Cardiac muscle cell (in vitro differentiated cells and primary cell): ENCODE results near the gene POLR1E. TPM values are rescaled to one million over a fixed set of nuclear protein-coding genes. Genes with fewer than 3 reads are reported as not detected.

Experiments used
- DNase-seq, 2 donors: peaks; one replicate each; pipeline versions ENCODE4 v3.0.0 to v3.0.0-alpha.2; 2010 to 2017; ENCODE audit warnings: low read depth in 1 of 2, low spot score in 1 of 2
- H3K27ac ChIP-seq: fragments of 200-600 bp; sonication (generic); 2 replicates; pipeline ENCODE4 v1.5.1; 2016
- H3K27me3 ChIP-seq: fragments of 200-600 bp; sonication (generic); 2 replicates; pipeline ENCODE4 v1.6.0; 2016; ENCODE audit warnings: control low read depth
- H3K36me3 ChIP-seq: fragments of 200-600 bp; sonication (generic); 2 replicates; pipeline ENCODE4 v1.5.1; 2016; ENCODE audit warnings: control low read depth
- H3K4me1 ChIP-seq: fragments of 200-600 bp; sonication (generic); 2 replicates; pipeline ENCODE4 v1.8.1; 2017; ENCODE audit warnings: low read depth, mild to moderate bottlenecking, mixed run types
- H3K4me3 ChIP-seq: fragments of 200-600 bp; sonication (generic); 2 replicates; pipeline ENCODE4 v1.5.1; 2016; ENCODE audit warnings: mild to moderate bottlenecking
- H3K9me3 ChIP-seq: fragments of 200-600 bp; sonication (generic); 2 replicates; pipeline ENCODE4 v1.5.1; 2017; ENCODE audit warnings: low read depth, mild to moderate bottlenecking, control low read depth
- polyA plus RNA-seq: library from polyadenylated mRNA; unstranded; fragments of >200 nt; fragmentation: Nextera tagmentation; extraction: Ambion mirVana; gene quantifications from 2 replicates; pipeline ENCODE4 v1.2.1, GENCODE V29; 2016
- total RNA-seq: library from RNA; depleted of rRNA; stranded (reverse); fragments of >200 nt; gene quantifications from 2 replicates; pipeline ENCODE4 v1.2.3, GENCODE V29; 2016
- TF ChIP-seq, protein P1 (sequence below): IDR thresholded peaks from 2 replicates; pipeline ENCODE4 v1.5.1; 2012; ENCODE audit warnings: low read depth, mild to moderate bottlenecking, low read length

POLR1E gene
- total and polyA plus RNA-seq, 2 experiments from 2014 or later = 7.6 to 18.2 TPM

DNA sequence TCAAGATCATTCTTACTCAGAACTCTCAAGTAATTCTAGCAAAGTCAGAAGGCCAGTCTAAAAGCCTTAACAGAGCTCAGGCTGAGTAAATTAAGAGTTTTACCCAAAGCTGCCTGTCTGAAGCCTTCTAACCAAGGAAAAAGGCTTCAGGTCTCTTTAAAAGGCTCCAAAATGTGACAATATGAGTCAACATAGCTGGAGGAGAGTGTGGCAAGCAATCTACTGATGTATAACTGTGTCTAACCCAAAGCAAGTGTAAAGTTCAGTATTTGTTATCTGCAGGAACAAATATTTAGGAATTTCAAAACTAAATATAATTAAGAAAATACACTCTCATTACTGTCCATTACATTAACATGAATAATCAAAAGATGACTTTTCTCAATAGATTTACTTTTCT, 31.5 kb upstream of the POLR1E start:
- Histone ChIP-seq H3K9me3 (no peaks in the 10 kb centered on the region), H3K4me1 (no peaks in the 10 kb centered on the region), H3K27ac (no peak overlapping the region), H3K27me3 (no peaks in the 10 kb centered on the region), H3K36me3 (peaks cover 6% of the 10 kb centered on the region), H3K4me3 (no peak overlapping the region)
- DNase-seq = no peak
- TF ChIP-seq, protein P1, sequence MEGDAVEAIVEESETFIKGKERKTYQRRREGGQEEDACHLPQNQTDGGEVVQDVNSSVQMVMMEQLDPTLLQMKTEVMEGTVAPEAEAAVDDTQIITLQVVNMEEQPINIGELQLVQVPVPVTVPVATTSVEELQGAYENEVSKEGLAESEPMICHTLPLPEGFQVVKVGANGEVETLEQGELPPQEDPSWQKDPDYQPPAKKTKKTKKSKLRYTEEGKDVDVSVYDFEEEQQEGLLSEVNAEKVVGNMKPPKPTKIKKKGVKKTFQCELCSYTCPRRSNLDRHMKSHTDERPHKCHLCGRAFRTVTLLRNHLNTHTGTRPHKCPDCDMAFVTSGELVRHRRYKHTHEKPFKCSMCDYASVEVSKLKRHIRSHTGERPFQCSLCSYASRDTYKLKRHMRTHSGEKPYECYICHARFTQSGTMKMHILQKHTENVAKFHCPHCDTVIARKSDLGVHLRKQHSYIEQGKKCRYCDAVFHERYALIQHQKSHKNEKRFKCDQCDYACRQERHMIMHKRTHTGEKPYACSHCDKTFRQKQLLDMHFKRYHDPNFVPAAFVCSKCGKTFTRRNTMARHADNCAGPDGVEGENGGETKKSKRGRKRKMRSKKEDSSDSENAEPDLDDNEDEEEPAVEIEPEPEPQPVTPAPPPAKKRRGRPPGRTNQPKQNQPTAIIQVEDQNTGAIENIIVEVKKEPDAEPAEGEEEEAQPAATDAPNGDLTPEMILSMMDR = no peak

DNA sequence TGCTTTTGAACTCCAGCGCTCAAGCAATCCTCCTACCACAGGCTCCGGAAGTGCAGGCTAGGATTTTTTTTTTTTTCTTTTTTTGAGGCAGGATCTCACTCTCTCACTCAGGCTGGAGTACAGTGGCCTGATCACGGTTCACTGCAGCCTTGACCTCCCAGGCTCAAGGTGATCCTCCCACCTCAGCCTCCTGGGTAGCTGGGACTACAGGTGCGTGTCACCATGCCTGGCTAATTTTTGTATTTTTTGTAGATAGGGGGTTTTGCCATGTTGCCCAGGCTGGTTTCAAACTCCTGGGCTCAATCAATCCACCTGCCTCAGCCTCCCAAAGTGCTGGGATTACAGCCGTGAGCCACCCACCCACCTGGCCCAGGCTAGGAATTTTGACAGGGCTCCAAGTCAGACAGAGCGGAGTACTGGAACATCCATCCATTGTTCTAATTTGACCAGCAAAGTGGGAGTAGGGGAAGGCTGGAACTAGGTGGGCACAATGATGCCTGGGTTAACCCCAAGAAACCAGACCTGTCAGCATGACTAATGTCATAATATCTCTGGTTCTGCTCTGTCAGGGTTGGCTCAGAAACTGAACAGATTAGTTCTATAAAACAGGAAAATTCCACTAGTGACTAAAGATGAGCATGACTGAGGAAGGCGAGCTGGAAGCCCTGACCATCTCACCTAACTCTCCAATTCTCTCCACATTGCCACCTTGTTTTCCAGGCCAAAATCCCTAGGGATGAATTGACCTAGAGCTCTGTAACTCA, 29.7 kb upstream of the POLR1E start:
- no peaks in the 10 kb centered on the region for H3K9me3 ChIP-seq
- H3K27me3 ChIP-seq = no peaks in the 10 kb centered on the region
- H3K27ac ChIP-seq = no peak overlapping the region
- H3K4me3 ChIP-seq = no peak overlapping the region
- TF ChIP-seq, protein P1 = no peak
- H3K36me3 ChIP-seq = no peaks in the 10 kb centered on the region
- H3K4me1 ChIP-seq = no peaks in the 10 kb centered on the region
- DNase-seq = no peak

DNA sequence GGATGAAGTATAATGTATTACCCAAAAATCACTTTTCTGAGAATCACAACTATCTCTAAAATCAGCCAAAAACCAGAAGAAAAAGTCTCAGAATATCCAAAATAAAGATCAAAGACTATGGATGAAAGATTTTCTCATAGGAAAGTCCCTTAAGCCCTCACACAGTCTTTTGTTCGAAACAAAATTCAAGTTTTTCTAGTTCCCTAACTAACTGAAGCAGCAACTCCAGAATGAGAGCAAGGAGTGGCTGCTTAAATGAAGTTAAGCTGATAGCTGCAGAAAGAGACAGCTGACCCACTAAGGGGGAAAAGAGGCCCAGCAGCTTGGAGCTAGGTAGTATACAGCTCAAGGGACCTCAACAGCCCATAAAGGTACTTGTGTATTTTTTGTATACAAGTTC, 28.9 kb upstream of the POLR1E start:
- no peaks in the 10 kb centered on the region for H3K36me3 ChIP-seq
- H3K4me3 ChIP-seq = no peak overlapping the region
- no peaks in the 10 kb centered on the region for H3K27me3 ChIP-seq
- no peaks in the 10 kb centered on the region for H3K9me3 ChIP-seq
- H3K4me1 ChIP-seq = no peaks in the 10 kb centered on the region
- TF ChIP-seq, protein P1 = no peak
- H3K27ac ChIP-seq = no peak overlapping the region
- DNase-seq = no peak

DNA sequence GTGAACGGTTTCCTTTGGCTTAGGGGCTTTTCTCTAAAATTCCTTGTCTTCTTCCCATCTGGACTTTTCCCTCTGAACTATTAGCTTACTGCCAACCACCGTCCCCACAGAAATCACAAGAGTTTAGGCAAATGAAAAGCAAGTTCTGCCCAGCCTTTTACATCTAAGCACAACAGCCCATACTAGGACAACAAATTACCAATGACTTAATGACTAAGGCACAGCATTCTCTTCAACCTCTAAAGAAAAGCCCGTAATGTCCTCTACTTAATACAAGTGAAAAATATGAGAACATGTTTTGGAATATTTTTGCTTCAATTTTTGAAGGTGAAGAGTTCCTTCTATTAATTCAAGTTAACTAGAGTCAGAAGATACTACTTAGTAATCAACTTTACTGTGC, 21.7 kb upstream of the POLR1E start:
- Histone ChIP-seq H3K27ac (peak overlapping the region; percentile 96), H3K4me1 (peaks cover 8% of the 10 kb centered on the region), H3K36me3 (no peaks in the 10 kb centered on the region), H3K27me3 (no peaks in the 10 kb centered on the region), H3K4me3 (peak overlapping the region; percentile 50), H3K9me3 (no peaks in the 10 kb centered on the region)
- TF ChIP-seq, protein P1 = no peak
- peak in 1 of 2 donors; percentile 3 for DNase-seq

DNA sequence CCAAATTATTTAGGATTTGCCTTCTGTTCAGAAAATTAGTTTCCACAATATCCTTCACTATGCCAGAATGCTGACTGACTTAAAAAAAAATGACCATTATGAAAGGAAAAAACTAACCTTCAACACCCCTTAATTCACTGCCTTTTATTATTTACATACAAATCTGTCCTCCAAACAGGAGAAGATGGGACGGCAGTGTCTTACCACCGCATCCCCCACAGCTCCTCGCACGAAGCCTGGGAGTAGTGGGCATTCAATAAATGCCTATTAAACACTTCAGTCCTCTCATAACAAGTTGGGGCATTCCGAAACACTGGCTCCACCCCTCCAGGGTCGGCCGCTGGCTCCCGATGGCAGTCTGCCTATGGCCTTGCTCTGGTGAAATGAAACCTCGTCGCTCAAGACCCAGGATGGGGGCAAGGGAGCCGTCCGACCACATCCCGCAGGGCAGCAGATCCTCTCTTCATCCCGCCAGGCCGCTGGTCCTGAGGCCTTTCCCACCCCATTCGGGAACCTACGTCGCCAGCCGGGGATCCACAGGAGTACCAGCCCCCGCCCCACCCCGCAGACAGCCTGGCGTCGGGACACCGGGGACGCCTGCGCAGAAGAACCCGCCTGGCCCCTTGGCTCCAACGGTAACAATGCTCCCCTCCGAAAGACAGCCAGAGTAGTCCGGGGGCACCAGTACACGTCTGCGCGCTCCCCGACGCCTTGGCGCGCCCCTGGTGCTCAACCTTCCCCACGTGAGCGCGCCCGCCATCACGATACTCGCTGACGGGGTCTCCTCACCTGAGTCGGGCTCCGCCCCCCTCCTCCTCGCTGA, 21.1 kb upstream of the POLR1E start:
- H3K9me3 ChIP-seq = no peaks in the 10 kb centered on the region
- peaks cover 8% of the 10 kb centered on the region for H3K4me1 ChIP-seq
- peak overlapping the region; percentile 96 for H3K27ac ChIP-seq
- peak; percentile 74 to 83 for DNase-seq
- TF ChIP-seq, protein P1 = no peak
- H3K36me3 ChIP-seq = no peaks in the 10 kb centered on the region
- no peaks in the 10 kb centered on the region for H3K27me3 ChIP-seq
- H3K4me3 ChIP-seq = peak overlapping the region; percentile 50
